ENCODE results near the gene NAV3.

DNA sequence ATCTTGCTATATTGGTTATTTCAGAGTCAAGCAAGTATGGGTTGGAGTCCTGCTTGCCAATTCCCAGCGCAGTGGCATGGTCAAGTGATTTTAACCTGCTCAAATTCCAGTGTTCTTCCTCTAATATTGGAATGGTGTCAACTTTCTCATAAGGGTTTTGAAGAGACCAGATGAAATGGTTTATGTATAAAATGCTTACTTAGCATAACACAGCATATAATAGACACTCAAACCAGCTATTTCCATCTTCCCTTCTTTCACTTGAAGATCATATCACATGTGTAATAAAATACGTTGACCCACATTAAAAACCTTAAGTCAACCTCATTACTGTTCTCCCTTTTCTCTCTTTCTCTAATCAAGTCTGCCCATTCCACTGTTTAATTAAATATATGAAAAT, 144.0 kb downstream of the NAV3 start:
- TF ChIP-seq USF2 (IDR thresholded peaks at IDR 0.05; ENCODE audit: low read depth, low read length) (no peak), POLR2A (IDR thresholded peaks at IDR 0.05; ENCODE audit: low read depth, low read length) (no peak)
- TF ChIP-seq, protein P1, sequence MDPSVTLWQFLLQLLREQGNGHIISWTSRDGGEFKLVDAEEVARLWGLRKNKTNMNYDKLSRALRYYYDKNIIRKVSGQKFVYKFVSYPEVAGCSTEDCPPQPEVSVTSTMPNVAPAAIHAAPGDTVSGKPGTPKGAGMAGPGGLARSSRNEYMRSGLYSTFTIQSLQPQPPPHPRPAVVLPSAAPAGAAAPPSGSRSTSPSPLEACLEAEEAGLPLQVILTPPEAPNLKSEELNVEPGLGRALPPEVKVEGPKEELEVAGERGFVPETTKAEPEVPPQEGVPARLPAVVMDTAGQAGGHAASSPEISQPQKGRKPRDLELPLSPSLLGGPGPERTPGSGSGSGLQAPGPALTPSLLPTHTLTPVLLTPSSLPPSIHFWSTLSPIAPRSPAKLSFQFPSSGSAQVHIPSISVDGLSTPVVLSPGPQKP (IDR thresholded peaks at IDR 0.05; ENCODE audit: borderline replicate concordance, low read depth, low read length): no peak

Data from IMR-90 (cell line).